IMR-90 (cell line): Measurements from ENCODE around the gene IL5RA. TPM values are rescaled to one million over a fixed set of nuclear protein-coding genes. Genes with fewer than 3 reads are reported as not detected.

ENCODE experiments used
- ATAC-seq: fragments of 200-7000 bp; cut with Tn5 transposase; 2 replicates; pipeline ENCODE4 v1.9.1; 2020; ENCODE audit warnings: low read depth, mild to moderate bottlenecking, moderate library complexity
- BruUV-seq: library from RNA; stranded (reverse); fragments of 400-500 nt; replicated peaks from 2 replicates; lab custom pipeline; 2021; lab: Mats Ljungman, UMichigan
- CTCF ChIA-PET: fragments of 300-600 bp; formaldehyde crosslinking; extraction: SDS; loops from one replicate; lab custom pipeline; 2021; ENCODE audit warnings: antibody characterized with exemption; lab: Yijun Ruan, JAX
- POLR2A ChIA-PET: fragments of 300-600 bp; sonication (Branson Sonifier 250); formaldehyde crosslinking; loops from one replicate; lab custom pipeline; 2022; ENCODE audit warnings: antibody characterized with exemption; ENCODE audit not compliant: unreplicated experiment; lab: Charles Lee
- DNase-seq: peaks from one replicate; pipeline ENCODE4 v3.0.0; 2013
- H2AFZ ChIP-seq: replicated peaks from 2 replicates; pipeline ENCODE3; 2013; ENCODE audit warnings: low read length, mild to moderate bottlenecking; ENCODE audit not compliant: poor library complexity
- H2AK5ac ChIP-seq: 2 replicates; pipeline ENCODE4 v1.6.1; 2013; ENCODE audit warnings: low read depth, low read length, inconsistent platforms
- H2AK9ac ChIP-seq: replicated peaks from 2 replicates; pipeline ENCODE3; 2013; ENCODE audit warnings: mild to moderate bottlenecking, low read depth, low read length, moderate library complexity; ENCODE audit not compliant: poor library complexity
- H2BK120ac ChIP-seq: 2 replicates; pipeline ENCODE4 v1.6.1; 2013; ENCODE audit warnings: low read depth, low read length, inconsistent platforms
- H2BK15ac ChIP-seq: 3 replicates; pipeline ENCODE4 v1.6.1; 2013; ENCODE audit warnings: low read depth, low read length, inconsistent platforms
- H2BK20ac ChIP-seq: 2 replicates; pipeline ENCODE4 v1.6.1; 2013; ENCODE audit warnings: low read depth, mild to moderate bottlenecking, inconsistent platforms, low read length, moderate library complexity
- H2BK5ac ChIP-seq: 2 replicates; pipeline ENCODE4 v1.6.1; 2013; ENCODE audit warnings: mild to moderate bottlenecking, low read depth, low read length, inconsistent platforms; ENCODE audit not compliant: poor library complexity, severe bottlenecking
- H3K14ac ChIP-seq: replicated peaks from 2 replicates; pipeline ENCODE4 v1.6.1; 2013; ENCODE audit warnings: low read depth, low read length, inconsistent platforms
- H3K18ac ChIP-seq: 2 replicates; pipeline ENCODE4 v1.6.1; 2013; ENCODE audit warnings: low read depth, low read length, control low read depth
- H3K23ac ChIP-seq: 2 replicates; pipeline ENCODE4 v1.6.1; 2013; ENCODE audit warnings: low read depth, low read length, inconsistent platforms
- H3K27ac ChIP-seq: 2 replicates; pipeline ENCODE4 v1.5.1; 2013; ENCODE audit warnings: mild to moderate bottlenecking, control low read depth, low read length; ENCODE audit not compliant: insufficient read depth
- H3K27me3 ChIP-seq: 2 replicates; pipeline ENCODE4 v1.6.1; 2013; ENCODE audit warnings: low read length; ENCODE audit not compliant: control insufficient read depth, insufficient read depth
- H3K36me3 ChIP-seq: 2 replicates; pipeline ENCODE4 v1.6.1; 2013; ENCODE audit warnings: low read length, mixed read lengths; ENCODE audit not compliant: control insufficient read depth, insufficient read depth
- H3K4ac ChIP-seq: 2 replicates; pipeline ENCODE4 v1.6.1; 2013; ENCODE audit warnings: low read depth, low read length, inconsistent platforms
- H3K4me1 ChIP-seq: 2 replicates; pipeline ENCODE4 v1.6.1; 2013; ENCODE audit warnings: low read length, mixed read lengths; ENCODE audit not compliant: control insufficient read depth, insufficient read depth
- H3K4me2 ChIP-seq: 2 replicates; pipeline ENCODE4 v1.6.1; 2013; ENCODE audit warnings: low read depth, mild to moderate bottlenecking, control low read depth, low read length, moderate library complexity
- H3K4me3 ChIP-seq: 2 replicates; pipeline ENCODE4 v1.5.1; 2013; ENCODE audit warnings: low read depth, mild to moderate bottlenecking, control low read depth, low read length, moderate library complexity; ENCODE audit not compliant: insufficient read depth
- H3K56ac ChIP-seq: 2 replicates; pipeline ENCODE4 v1.6.1; 2013; ENCODE audit warnings: low read length, inconsistent platforms; ENCODE audit not compliant: insufficient read depth; ENCODE audit errors: extremely low read depth
- H3K79me1 ChIP-seq, 2 experiments: 2 replicates each; pipeline ENCODE4 v1.6.1; 2013; ENCODE audit warnings: low read length in 2 of 2, inconsistent platforms in 1 of 2, low read depth in 1 of 2
- H3K9ac ChIP-seq: 2 replicates; pipeline ENCODE4 v1.6.1; 2013; ENCODE audit warnings: low read depth, low read length, control low read depth
- H3K9me1 ChIP-seq: 2 replicates; pipeline ENCODE4 v1.6.1; 2013; ENCODE audit warnings: low read length, inconsistent platforms; ENCODE audit not compliant: insufficient read depth
- H3K9me3 ChIP-seq: 2 replicates; pipeline ENCODE4 v1.6.1; 2013; ENCODE audit warnings: low read length; ENCODE audit not compliant: control insufficient read depth, insufficient read depth
- H4K20me1 ChIP-seq: 2 replicates; pipeline ENCODE4 v1.6.1; 2013; ENCODE audit warnings: low read length, inconsistent platforms; ENCODE audit not compliant: insufficient read depth
- H4K5ac ChIP-seq: 2 replicates; pipeline ENCODE4 v1.6.1; 2013; ENCODE audit warnings: mild to moderate bottlenecking, low read depth, low read length, control low read depth
- H4K8ac ChIP-seq, 2 experiments: 2 replicates each; pipeline ENCODE4 v1.6.1; 2013; ENCODE audit warnings: low read depth in 2 of 2, low read length in 2 of 2, control low read depth in 1 of 2, inconsistent platforms in 1 of 2
- H4K91ac ChIP-seq: 2 replicates; pipeline ENCODE4 v1.6.1; 2013; ENCODE audit warnings: low read depth, low read length, inconsistent platforms; ENCODE audit not compliant: insufficient read depth
- BHLHE40 ChIP-seq: fragments of 150-350 bp; IDR thresholded peaks from 2 replicates; pipeline ENCODE4 v1.6.1; 2016; ENCODE audit warnings: mild to moderate bottlenecking, low read depth, low read length
- CEBPB ChIP-seq: IDR thresholded peaks from 2 replicates; pipeline ENCODE4 v1.6.1; 2012; ENCODE audit warnings: low read depth, low read length, improper control_type of control experiment
- CHD1 ChIP-seq: IDR thresholded peaks from 2 replicates; pipeline ENCODE4 v1.6.1; 2012; ENCODE audit warnings: low read depth, low read length, improper control_type of control experiment
- CTCF ChIP-seq: conservative IDR thresholded peaks from 2 replicates; pipeline ENCODE4 v1.5.1; 2012; ENCODE audit warnings: mild to moderate bottlenecking, low read depth, low read length, improper control_type of control experiment
- ELK1 ChIP-seq: fragments of 150-350 bp; IDR thresholded peaks from 2 replicates; pipeline ENCODE4 v1.6.1; 2016; ENCODE audit warnings: low read depth, mild to moderate bottlenecking, low read length, moderate library complexity, borderline replicate concordance
- FOS ChIP-seq: fragments of 150-350 bp; IDR thresholded peaks from 2 replicates; pipeline ENCODE4 v1.6.1; 2016; ENCODE audit warnings: low read depth, low read length
- MAFK ChIP-seq: IDR thresholded peaks from 2 replicates; pipeline ENCODE4 v1.6.1; 2012; ENCODE audit warnings: low read depth, low read length, improper control_type of control experiment
- MAZ ChIP-seq: IDR thresholded peaks from 2 replicates; pipeline ENCODE4 v1.6.1; 2012; ENCODE audit warnings: low read depth, mild to moderate bottlenecking, low read length, improper control_type of control experiment, moderate library complexity, borderline replicate concordance
- MXI1 ChIP-seq: IDR thresholded peaks from 2 replicates; pipeline ENCODE4 v1.6.1; 2012; ENCODE audit warnings: low read depth, mild to moderate bottlenecking, low read length, moderate library complexity, borderline replicate concordance
- NFE2L2 ChIP-seq: fragments of 150-350 bp; IDR thresholded peaks from 2 replicates; pipeline ENCODE4 v1.6.1; 2016; ENCODE audit warnings: low read depth, mild to moderate bottlenecking, low read length
- POLR2A ChIP-seq: IDR thresholded peaks from 2 replicates; pipeline ENCODE4 v1.6.1; 2012; ENCODE audit warnings: mild to moderate bottlenecking, low read depth, low read length
- RAD21 ChIP-seq: IDR thresholded peaks from 2 replicates; pipeline ENCODE4 v1.6.1; 2012; ENCODE audit warnings: low read length, improper control_type of control experiment
- RFX5 ChIP-seq: IDR thresholded peaks from 2 replicates; pipeline ENCODE4 v1.8.0; 2012; ENCODE audit warnings: low read depth, mild to moderate bottlenecking, low read length, moderate library complexity
- SMC3 ChIP-seq: fragments of 150-350 bp; IDR thresholded peaks from 2 replicates; pipeline ENCODE4 v1.6.1; 2016; ENCODE audit warnings: low read depth, mild to moderate bottlenecking, antibody characterized with exemption, low read length, moderate library complexity
- USF2 ChIP-seq: fragments of 150-350 bp; IDR thresholded peaks from 2 replicates; pipeline ENCODE4 v1.6.1; 2017; ENCODE audit warnings: mild to moderate bottlenecking, antibody characterized with exemption, low read length, low read depth
- WGBS, 2 experiments: methylation state at CpG; one replicate each; pipeline versions ENCODE4 v1.1.5 to v1.1.7; 2013; ENCODE audit warnings: missing lambda C conversion rate in 2 of 2; ENCODE audit not compliant: insufficient read length in 1 of 2; ENCODE audit errors: extremely low coverage in 2 of 2; 5-methylcytosine and 5-hydroxymethylcytosine counted together
- dilution Hi-C: fragments of 300-500 bp; cut with HindIII; formaldehyde crosslinking; loops from one replicate; pipeline ENCODE4 v1.14.3; 2018; ENCODE audit warnings: low sequenced_read_pairs; ENCODE audit not compliant: unreplicated experiment
- in situ Hi-C: fragments of 300-500 bp; cut with MboI; formaldehyde crosslinking; loops from 3 replicates; pipeline ENCODE4 v1.14.3; 2019; ENCODE audit warnings: low sequenced_read_pairs, inconsistent platforms, mixed read lengths
- intact Hi-C: fragments of 100-400 bp; cut with micrococcal nuclease; formaldehyde crosslinking; loops from 2 replicates; pipeline ENCODE4 v1.10.0; 2022
- polyA plus RNA-seq, 3 experiments: library from polyadenylated mRNA; depleted of rRNA; stranded (reverse); fragments of >200 nt; gene quantifications; 2 replicates each; pipeline ENCODE4 v1.2.3, GENCODE V29; 2012; ENCODE audit warnings: low replicate concordance in 1 of 3
- total RNA-seq: library from RNA; depleted of rRNA; stranded (reverse); fragments of >200 nt; gene quantifications from 2 replicates; pipeline ENCODE4 v1.2.3, GENCODE V29; 2012

IL5RA gene
- total and polyA plus RNA-seq, 2 of the 4 experiments (the other 2 are of a cell fraction) = not detected

- dilution Hi-C loops = no loop called here
- Histone ChIP-seq H4K20me1 (no peaks in the 10 kb centered on the region), H3K27ac (no peak overlapping the region), H3K56ac (no peak overlapping the region), H2BK5ac (no peak overlapping the region), H3K36me3 (no peaks in the 10 kb centered on the region), H4K8ac (no peak overlapping the region), H3K79me1 (no peaks in the 10 kb centered on the region), H3K9ac (no peak overlapping the region), H2AFZ (no peak overlapping the region), H3K23ac (no peak overlapping the region), H4K5ac (no peak overlapping the region), H3K14ac (no peak overlapping the region), H3K9me3 (peaks cover 2% of the 10 kb centered on the region; the same call in 1 of the 2 replicates), H3K18ac (no peak overlapping the region), H2BK15ac (no peak overlapping the region), H3K4me3 (no peak overlapping the region), H2BK20ac (no peak overlapping the region), H3K4me1 (no peaks in the 10 kb centered on the region), H3K27me3 (no peaks in the 10 kb centered on the region), H2BK120ac (no peak overlapping the region), H2AK5ac (no peak overlapping the region), H3K4me2 (no peak overlapping the region), H4K91ac (no peak overlapping the region), H2AK9ac (no peak overlapping the region), H3K4ac (no peak overlapping the region), H3K9me1 (no peaks in the 10 kb centered on the region)
- no CpG with 5 or more reads among the region's 9 CpGs for WGBS, 2 experiments
- intact Hi-C loops = no loop called here
- in situ Hi-C loops = no loop called here
- DNase-seq = no peak
- ATAC-seq = no peak
- ChIA-PET POLR2A (no interaction called here), CTCF (no interaction called here)
- BruUV-seq = no TSS peak
- TF ChIP-seq USF2 (no peak), BHLHE40 (no peak), RAD21 (no peak), MAFK (no peak), FOS (no peak), POLR2A (no peak), RFX5 (no peak), ELK1 (no peak), CHD1 (no peak), CTCF (no peak), NFE2L2 (no peak), MXI1 (no peak), CEBPB (no peak), MAZ (no peak), SMC3 (no peak)
Observed at GRCh38 chr3:3081381-3082233, 28.6 kb downstream of the IL5RA start.
